ENCODE results near the gene SLC66A2. TPM values are rescaled to one million over a fixed set of nuclear protein-coding genes. Genes with fewer than 3 reads are reported as not detected.

SLC66A2 gene
- total and polyA plus RNA-seq, 12 donors: 5.1 to 47.8 (median 32.9) TPM

DNA sequence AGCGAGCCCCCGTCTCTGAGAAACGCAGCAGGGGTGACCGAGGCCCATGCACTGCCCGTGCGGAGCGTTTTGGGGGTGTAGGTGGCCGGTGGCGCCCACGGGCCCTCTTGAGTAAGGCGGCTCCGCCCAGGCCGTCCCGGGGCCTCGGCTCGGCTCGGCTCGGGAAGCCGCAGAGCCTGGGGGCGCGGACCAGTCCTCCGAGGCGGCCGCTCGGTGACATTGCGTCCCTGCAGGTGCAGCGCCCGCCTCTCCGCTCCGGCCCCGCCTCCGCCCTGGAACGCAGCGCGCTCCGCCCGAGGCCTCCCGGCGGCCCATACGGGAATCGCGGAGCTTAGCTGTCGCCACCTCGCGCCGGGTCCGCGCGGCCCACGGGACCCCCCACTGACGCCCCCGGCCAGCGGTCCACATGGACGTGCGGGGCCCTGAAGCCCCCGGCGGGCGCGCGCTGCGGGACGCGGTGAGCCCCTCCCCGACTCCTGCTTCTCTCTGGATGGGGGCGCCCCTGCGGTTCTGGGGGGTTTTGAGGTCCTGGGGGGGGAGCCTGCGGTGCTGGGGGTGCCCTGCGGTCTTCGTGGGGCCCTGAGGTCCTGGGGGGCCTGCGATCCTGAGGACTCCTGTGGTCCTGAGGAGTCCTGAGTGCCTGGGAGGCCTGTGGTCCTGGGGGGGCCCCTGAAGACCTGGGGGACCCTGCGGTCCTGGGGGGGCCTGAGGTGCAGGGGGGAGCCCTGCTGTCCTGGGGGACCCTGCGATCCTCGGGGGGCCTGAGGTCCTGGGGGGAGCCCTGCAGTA lies 13.1 kb upstream of the SLC66A2 start, which contains the start of gene HSBP1L1:
Gene HSBP1L1, plus strand, starts transcription at position 314 of the 789 bp plus-strand sequence. Its CDS starts 93 bp downstream, at position 407.
- no peaks in the 10 kb centered on the region for H3K9me3 ChIP-seq (replicated peaks in 1 of 3)
- 2 to 40% (median 3%) methylated on average over 1 to 73 of the region's 73 CpGs for WGBS, 4 donors
- peak; percentile 71 to 82 (median 78) for DNase-seq
- no peaks in the 10 kb centered on the region for H3K27me3 ChIP-seq
- H3K36me3 ChIP-seq (replicated peaks in 1 of 2): no peaks in the 10 kb centered on the region
- H3K27ac ChIP-seq: peak within 1 kb of the TSS; percentile 26 to 91 (median 86)
- peak in 1 of 2 donors; percentile 63 for TF ChIP-seq POLR2A (IDR thresholded peaks at IDR 0.05)
- TF ChIP-seq, protein P1, sequence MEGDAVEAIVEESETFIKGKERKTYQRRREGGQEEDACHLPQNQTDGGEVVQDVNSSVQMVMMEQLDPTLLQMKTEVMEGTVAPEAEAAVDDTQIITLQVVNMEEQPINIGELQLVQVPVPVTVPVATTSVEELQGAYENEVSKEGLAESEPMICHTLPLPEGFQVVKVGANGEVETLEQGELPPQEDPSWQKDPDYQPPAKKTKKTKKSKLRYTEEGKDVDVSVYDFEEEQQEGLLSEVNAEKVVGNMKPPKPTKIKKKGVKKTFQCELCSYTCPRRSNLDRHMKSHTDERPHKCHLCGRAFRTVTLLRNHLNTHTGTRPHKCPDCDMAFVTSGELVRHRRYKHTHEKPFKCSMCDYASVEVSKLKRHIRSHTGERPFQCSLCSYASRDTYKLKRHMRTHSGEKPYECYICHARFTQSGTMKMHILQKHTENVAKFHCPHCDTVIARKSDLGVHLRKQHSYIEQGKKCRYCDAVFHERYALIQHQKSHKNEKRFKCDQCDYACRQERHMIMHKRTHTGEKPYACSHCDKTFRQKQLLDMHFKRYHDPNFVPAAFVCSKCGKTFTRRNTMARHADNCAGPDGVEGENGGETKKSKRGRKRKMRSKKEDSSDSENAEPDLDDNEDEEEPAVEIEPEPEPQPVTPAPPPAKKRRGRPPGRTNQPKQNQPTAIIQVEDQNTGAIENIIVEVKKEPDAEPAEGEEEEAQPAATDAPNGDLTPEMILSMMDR (IDR thresholded peaks at IDR 0.05): peak in 5 of 6 experiments; percentile 16 to 65 (median 36)
- H3K4me3 ChIP-seq: peak within 1 kb of the TSS; percentile 5 to 63 (median 58)
- intact Hi-C loops (cut with DNase I): no loop called here
- H3K4me1 ChIP-seq (replicated peaks in 1 of 2): peaks cover 5 to 13% of the 10 kb centered on the region in 2 donors

DNA sequence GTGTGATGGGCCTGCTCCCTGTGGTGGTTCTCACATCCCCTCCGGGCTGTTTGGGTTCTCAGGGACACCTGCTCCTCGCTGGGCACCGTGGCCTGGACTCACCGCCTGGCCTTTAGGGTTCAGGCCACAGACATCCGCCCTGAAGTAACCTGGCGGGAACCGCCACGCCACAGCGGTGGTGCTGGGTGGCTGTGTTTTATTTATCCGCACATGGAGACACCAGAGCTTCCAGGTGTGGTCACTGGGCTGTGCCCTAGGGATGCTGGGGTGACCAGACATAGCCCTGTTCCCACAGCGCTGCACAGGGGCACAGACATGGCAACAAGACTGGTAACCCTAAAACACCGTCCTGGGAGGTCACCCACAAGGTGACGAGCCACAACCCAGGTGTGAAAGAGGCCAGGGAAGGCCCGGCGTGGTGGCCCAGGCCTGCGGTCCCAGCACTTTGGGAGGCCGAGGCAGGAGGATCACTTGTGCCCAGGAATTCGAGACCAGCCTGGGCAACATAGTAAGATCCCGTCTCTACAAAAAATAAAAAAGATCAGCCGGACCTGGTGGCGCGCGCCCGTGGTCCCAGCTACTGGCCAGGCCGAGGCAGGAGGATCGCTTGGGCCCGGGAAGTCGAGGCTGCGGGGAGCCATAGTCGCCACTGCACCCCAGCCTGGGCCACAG lies 12.3 kb upstream of the SLC66A2 start:
- 82 to 94% (median 85%) methylated on average over 18 to 30 of the region's 30 CpGs for WGBS, 4 donors
- H3K27me3 ChIP-seq: no peaks in the 10 kb centered on the region
- H3K4me3 ChIP-seq: peak overlapping the region in 2 of 4 donors; percentile 55 to 63
- DNase-seq: no peak
- no peaks in the 10 kb centered on the region for H3K9me3 ChIP-seq (replicated peaks in 1 of 3)
- H3K27ac ChIP-seq: peak overlapping the region in 3 of 5 donors; percentile 86 to 91 (median 89)
- H3K36me3 ChIP-seq (replicated peaks in 1 of 2): no peaks in the 10 kb centered on the region
- TF ChIP-seq POLR2A (IDR thresholded peaks at IDR 0.05): no peak
- TF ChIP-seq, protein P1 (IDR thresholded peaks at IDR 0.05): no peak
- intact Hi-C loops (cut with DNase I): no loop called here
- peaks cover 5 to 13% of the 10 kb centered on the region in 2 donors for H3K4me1 ChIP-seq (replicated peaks in 1 of 2)

DNA sequence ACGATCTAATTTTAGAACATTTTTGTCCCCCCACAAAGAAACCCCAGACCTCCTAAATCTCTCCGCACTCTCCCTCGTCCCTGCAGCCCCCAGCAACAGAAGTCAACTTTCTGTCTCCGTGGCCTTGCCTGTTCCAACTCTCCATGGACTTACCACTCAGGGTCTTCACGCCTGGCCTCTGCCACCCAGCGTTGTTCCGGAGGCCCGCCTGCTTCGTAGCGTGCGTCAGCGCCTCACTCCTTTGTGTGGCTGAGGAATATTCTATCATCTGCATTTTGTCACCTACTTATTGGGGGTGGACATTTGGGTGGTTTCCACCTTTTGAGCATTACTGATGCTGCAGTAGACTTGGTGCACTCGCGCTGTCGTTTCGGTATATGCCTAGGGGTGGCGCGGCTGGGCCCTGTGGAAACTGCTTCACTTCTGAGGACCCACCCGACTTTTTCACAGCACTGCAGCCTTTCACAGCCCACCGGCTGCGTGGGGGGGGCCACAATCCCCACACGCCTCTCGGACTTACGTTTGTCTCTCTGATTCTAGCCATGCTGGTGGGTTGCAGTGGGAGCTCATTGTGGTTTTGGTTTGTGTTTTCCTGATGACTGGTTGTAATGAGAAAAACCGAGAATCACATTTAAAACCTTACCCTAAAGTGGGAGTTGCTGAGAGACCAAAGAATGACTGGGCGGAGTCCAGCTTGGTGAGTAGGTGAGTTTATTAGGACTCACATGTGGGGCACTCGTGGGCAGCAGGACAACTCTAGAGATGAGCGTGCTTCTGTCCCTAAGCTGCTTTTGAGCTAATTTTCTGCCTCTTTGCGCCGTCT lies 11.6 kb upstream of the SLC66A2 start:
- H3K9me3 ChIP-seq (replicated peaks in 1 of 3): no peaks in the 10 kb centered on the region
- DNase-seq: no peak
- intact Hi-C loops (cut with DNase I): no loop called here
- TF ChIP-seq, protein P1 (IDR thresholded peaks at IDR 0.05): no peak
- no peak for TF ChIP-seq POLR2A (IDR thresholded peaks at IDR 0.05)
- no peaks in the 10 kb centered on the region for H3K27me3 ChIP-seq
- WGBS, 4 donors: 80 to 90% (median 89%) methylated on average over 30 of the region's 30 CpGs
- H3K36me3 ChIP-seq (replicated peaks in 1 of 2): no peaks in the 10 kb centered on the region
- H3K4me1 ChIP-seq (replicated peaks in 1 of 2): peaks cover 5 to 13% of the 10 kb centered on the region in 2 donors
- H3K27ac ChIP-seq: no peak overlapping the region
- no peak overlapping the region for H3K4me3 ChIP-seq

Data from adrenal gland (tissue), 12 donors.